Esophagus muscularis mucosa (tissue), 4 donors: ENCODE data around the gene N4BP2L1.
A peak's percentile ranks its signal among the peaks of the same experiment; 100 is the strongest.

ENCODE experiments used
- EP300 ChIP-seq: sonication (generic); formaldehyde crosslinking; IDR thresholded peaks from one replicate; pipeline ENCODE4 v1.6.1; 2017; ENCODE audit warnings: antibody characterized with exemption
- POLR2A ChIP-seq: fragments of 450-650 bp; IDR thresholded peaks from one replicate; pipeline ENCODE4 v1.6.1; 2017; ENCODE audit warnings: antibody characterized with exemption, moderate library complexity, mild to moderate bottlenecking, low read depth
- POLR2AphosphoS5 ChIP-seq, 2 donors: sonication (generic); formaldehyde crosslinking; IDR thresholded peaks; one replicate each; pipeline ENCODE4 v1.6.1; 2017; ENCODE audit warnings: antibody characterized with exemption in 2 of 2
- TF ChIP-seq, protein P1 (sequence below), 3 experiments: fragments of 200-600 bp in 2 of 3; fragments of 450-650 bp in 1 of 3; sonication (generic) in 2 of 3; IDR thresholded peaks; one replicate each; pipeline ENCODE4 v1.5.1; 2017 to 2019; ENCODE audit warnings: antibody characterized with exemption in 3 of 3, mild to moderate bottlenecking in 2 of 3, moderate library complexity in 1 of 3

- TF ChIP-seq POLR2A (no peak), EP300 (no peak), POLR2AphosphoS5 (IDR thresholded peaks at IDR 0.05) (peak; percentile 13 to 33)
- TF ChIP-seq, protein P1, sequence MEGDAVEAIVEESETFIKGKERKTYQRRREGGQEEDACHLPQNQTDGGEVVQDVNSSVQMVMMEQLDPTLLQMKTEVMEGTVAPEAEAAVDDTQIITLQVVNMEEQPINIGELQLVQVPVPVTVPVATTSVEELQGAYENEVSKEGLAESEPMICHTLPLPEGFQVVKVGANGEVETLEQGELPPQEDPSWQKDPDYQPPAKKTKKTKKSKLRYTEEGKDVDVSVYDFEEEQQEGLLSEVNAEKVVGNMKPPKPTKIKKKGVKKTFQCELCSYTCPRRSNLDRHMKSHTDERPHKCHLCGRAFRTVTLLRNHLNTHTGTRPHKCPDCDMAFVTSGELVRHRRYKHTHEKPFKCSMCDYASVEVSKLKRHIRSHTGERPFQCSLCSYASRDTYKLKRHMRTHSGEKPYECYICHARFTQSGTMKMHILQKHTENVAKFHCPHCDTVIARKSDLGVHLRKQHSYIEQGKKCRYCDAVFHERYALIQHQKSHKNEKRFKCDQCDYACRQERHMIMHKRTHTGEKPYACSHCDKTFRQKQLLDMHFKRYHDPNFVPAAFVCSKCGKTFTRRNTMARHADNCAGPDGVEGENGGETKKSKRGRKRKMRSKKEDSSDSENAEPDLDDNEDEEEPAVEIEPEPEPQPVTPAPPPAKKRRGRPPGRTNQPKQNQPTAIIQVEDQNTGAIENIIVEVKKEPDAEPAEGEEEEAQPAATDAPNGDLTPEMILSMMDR (IDR thresholded peaks at IDR 0.05), result no peak
These were observed 709 bp downstream of the N4BP2L1 start for GRCh38 chr13:32426990-32427851.
